ENCODE data around the gene FCGBP.

Gene FCGBP

DNA sequence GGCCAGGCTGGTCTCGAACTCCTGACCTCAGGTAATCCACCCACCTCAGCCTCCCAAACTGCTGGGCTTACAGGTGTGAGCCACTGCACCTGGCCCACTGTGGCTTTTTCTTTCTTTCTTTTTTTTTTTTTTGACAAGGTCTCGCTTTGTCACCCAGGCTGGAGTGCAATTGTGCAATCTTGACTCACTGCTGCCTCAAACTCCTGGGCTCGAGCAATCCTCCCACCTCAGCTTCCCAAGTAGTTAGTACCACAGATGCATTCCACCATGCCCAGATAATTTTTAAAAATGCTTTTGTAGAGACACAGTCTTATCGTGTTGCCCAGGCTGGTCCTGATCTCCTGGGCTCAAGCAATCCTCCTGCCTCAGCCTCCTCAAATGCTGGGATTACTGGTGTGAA lies 12.1 kb upstream of the FCGBP start:
- DNase-seq = no peak

GRCh38 chr19:39943586-39943985 lies 9.2 kb upstream of the FCGBP start:
- no peak for DNase-seq

DNA sequence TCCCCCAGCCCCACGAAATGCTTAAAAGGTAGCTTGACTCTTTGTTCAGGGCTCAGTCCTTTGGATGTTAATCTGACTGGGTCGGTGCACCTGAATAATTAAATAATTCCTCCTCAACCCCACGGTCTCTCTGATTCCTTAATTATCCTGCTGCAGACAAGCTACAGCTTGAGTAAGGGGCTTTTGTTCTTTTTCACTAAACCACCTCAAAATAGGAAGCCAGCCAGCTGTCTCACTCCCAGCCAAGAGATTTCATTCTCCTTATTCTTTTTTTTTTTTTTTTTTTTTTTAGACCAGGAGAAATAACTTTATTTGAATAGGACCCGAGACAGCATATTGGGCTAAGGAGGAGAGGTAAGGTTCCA lies 7.9 kb upstream of the FCGBP start:
- DNase-seq = no peak

- DNase-seq = peak in 2 of 51 donors; percentile 2 to 5
Observed at GRCh38 chr19:39941615-39942365, 7.4 kb upstream of the FCGBP start.

DNA sequence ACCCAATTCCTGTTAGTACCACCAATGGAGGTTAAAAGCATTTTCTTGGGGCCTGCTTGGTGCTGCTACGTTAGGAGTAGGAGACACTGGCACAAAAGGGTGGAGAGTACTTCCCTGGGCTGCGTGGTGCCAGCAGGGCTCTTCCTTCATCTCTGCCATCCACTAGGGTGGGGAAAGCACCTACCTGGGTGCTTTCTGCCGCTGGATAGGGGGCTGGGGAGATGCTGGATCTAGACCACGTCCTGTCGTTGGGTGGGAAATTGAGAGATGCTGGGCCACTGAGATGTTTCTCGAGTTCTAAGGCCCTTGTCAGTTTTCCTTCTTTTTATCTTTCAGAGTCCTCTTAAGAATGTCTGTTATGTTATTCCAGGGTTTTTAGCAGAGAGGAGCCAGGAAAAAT lies 6.7 kb upstream of the FCGBP start:
- DNase-seq = no peak

DNA sequence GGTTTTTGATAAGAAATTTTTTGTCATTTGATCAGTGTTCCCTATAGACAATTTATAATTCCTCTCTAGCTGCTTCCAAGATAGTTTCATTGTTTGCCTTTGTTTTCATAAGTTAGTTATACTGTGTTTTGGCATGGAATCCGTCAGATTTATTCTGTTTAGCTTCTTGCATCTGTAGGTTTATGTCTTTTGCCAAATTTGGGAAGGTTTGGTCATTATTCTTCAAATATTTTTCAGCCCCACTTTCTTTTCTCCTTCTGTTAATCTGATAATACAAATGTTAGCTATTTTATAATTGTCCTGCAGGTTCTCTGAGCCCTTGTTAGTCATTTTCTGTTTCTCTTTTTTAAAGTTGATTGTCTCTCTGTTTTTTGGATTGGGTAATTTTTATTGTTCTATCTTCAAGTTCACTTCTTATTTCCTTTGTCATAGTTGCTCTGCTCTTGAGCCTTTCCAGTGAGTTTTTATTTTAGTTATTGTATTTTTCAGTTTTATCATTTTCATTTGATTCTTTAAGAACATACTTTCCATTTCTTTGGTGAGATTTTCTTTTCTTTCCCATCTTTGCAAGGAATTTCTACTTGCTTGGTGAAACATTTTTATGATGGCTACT lies 5.9 kb upstream of the FCGBP start:
- DNase-seq = no peak

DNA sequence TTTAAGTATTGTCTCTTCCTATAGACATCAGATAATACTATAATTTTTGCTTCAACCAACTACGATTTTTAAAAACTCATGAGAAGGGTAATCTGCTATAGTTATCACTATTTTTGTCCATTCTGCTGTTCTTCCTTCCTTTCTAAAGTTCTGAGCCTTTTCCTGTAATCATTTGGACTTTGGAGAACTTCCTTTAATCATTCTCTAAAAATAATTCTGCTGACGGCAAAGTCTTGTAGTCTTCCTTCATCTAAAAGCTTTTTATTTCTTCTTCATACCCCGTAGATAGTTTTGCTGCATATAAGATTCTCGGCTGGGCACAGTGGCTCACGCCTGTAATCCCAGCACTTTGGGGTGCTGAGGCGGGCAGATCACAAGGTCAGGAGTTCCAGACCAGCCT lies 5.1 kb upstream of the FCGBP start:
- no peak for DNase-seq

DNA sequence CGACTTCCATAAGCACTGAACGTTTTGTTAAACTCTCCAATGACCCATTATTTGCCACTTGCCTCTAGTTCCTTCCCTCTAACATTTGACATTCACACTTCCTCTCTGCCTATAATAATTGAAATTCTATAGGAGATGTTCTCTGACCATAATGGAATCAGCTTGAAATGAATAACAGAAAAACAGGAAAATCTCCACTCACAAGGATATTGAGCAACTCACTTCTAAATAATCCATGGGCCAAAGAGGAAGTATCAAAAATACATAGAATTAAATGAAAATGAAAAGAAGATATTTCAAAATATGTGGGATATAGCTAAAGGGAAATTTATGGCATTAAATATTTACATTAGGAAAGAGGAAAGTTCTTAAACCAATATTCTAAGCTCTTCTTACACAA lies 3.4 kb upstream of the FCGBP start:
- no peak for DNase-seq

DNA sequence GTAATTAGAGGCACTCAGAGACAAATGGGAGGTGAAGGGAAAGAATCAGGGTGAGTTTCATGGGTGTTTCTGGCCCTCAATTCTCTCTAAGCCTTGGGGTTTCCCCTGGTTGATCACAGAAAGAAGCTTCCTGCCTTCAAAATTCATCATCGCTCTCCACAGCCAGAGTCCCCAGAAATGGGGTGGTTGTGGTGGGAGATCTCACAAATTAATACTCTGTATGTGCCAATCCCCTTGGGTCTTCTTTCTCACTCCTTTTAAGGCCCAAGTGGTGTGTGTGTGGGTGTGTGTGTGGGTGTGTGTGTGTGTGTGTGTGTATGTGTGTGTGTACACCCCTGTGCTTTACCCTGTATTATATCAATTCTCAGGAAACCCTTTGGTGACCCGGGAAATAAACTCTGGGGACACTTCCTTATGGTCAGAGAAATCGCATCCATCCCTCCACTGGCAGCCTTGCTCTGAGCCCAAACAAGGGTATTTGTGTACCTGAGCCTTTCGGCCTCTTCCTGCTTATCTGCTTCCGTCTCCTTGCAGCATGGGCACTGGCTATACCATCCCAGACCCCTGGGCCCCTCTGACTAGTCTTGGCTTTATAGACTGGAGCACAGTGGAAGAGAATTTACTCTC lies 2.8 kb upstream of the FCGBP start:
- DNase-seq = no peak

DNA sequence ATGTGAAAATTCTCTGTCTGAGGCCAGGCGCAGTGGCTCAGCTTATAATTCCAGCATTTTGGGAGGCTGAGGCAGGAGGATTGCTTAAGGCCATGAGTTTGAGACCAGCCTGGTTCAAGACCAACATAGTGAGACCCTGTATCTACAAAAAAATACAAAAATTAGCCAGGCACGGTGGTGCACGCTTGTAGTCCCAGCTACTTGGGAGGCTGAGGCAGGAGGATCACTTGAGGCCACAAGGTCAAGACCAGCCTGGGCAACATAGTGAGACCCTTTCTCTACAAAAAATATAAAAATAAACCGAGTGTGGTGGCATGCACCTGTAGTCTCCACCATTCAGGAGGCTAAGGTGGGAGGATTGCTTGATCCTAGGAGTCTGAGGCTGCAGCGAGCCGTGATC lies 2.2 kb upstream of the FCGBP start:
- no peak for DNase-seq

GRCh38 chr19:39936020-39936419 lies 1.6 kb upstream of the FCGBP start:
- DNase-seq = no peak

- DNase-seq = no peak
Observed at GRCh38 chr19:39935364-39935661, 879 bp upstream of the FCGBP start.

GRCh38 chr19:39929750-39930149 lies 4.7 kb downstream of the FCGBP start:
- no peak for DNase-seq

GRCh38 chr19:39928357-39928725 lies 6.1 kb downstream of the FCGBP start:
- DNase-seq = no peak

DNA sequence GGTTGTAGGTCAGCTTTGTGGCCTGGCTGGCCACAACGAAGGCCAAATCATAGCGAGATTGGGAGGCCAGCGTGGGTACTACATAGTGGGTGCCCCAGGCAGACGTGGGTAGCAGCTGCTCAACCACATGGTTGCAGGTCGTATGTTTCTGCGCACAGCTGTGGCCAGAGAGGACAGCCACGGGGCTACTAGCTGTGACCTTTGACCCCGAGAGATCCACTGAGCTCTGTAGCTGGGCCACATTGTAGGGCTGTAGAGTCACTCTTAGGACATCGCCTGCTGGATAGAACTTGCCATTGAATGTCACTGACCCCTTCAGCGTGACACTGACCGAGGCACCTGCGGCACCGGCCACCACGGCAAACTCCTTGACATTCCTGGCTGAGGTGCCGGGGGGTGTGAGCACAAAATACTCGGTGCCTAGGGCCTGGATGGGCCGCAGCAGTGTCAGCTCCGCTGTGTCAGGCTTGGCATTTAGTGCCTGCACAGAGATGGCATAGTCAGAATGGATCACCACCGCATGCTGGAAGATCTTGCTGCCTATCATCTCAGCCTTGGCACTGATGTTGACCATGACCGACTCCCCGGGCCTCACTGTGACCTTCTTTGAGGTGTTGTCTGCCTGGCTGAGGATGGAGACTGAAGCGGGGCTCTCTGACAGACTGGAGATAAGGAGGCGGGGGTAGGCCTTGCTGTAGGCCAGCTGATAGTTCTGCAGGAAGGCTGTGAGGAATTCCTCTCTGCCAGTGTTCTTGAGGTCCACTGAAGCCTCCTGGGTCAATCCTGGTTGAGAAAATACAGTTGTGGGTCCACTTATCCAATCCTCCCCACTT lies 6.7 kb downstream of the FCGBP start:
- no peak for DNase-seq

- no peak for DNase-seq
Observed at GRCh38 chr19:39927076-39927475, 7.4 kb downstream of the FCGBP start.

DNA sequence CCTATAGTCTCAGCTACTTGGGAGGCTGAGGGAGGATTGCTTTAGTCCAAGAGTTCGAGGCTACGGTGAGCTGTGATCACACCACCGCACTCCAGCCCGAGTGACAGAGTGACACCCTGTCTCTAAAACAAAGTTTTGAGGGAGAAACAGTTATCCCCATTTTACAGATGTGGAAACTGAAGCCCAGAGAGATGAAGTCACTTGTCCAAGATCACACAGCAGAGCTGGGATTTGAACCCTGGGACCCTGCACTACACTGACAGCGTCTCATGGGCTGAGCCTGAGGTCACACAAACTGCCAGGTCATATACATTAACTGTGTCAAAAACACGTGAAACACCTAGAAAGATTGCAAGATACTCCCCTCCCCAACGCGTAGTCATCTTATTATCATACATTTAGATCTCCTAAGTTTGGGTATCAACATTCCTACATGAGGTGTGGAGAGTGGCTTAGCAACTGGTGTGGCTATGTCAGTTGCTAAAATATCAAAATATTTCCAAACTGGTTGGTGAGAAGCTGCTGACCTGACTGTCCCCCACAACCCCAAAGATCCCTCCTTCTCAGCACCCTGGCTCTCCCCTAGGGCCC lies 8.2 kb downstream of the FCGBP start:
- DNase-seq = no peak

- DNase-seq = no peak
Observed at GRCh38 chr19:39924952-39925351, 9.5 kb downstream of the FCGBP start.

- no peak for DNase-seq
Observed at GRCh38 chr19:39924389-39924788, 10.0 kb downstream of the FCGBP start.

DNA sequence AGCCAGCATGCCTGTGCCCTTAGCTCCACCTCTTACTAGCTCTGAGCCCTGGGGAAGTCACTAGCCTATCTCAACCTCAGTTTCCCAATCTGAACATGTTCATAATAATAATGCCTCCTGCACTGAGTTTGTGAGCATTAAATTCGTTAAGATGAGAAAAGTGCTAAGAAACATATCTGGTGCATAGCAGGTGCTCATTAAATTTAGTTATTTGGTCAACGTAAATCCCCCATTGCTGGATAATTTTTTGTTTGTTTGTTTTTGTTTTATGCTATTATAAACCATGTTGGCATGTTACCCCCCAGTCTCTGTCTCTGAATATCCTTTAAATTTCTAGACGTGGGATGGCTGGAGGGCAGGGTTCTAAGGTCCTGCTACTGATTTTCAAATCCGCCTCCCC lies 10.6 kb downstream of the FCGBP start:
- DNase-seq = no peak

DNA sequence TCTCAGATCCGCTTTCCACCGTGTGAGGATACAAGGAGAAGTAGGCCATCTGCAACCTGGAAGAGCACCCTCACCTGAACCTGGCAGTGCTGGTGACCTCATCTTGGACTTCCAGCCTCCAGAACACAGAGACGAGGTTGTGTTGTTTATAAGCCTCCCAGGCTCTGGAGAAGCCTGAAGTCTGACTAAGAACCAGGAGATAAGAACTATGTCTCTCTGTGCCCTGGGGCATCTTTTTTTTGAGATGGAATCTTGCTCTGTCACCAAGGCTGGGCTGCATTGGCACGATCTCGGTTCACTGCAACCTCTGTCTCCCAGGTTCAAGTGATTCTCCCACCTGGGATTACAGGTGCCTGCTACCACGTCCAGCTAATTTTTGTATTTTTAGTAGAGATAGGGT lies 14.5 kb downstream of the FCGBP start:
- DNase-seq = no peak

GRCh38 chr19:39918183-39918651 lies 16.2 kb downstream of the FCGBP start:
- no peak for DNase-seq
